SH-SY5Y (cell line): ENCODE measurements around the gene OSBPL5.

ENCODE experiments used
- GATA2 ChIP-seq: IDR thresholded peaks from 2 replicates; pipeline ENCODE4 v1.6.1; 2011; ENCODE audit warnings: mild to moderate bottlenecking, low read depth, low read length
- GATA3 ChIP-seq: IDR thresholded peaks from 2 replicates; pipeline ENCODE4 v1.6.1; 2011; ENCODE audit warnings: low read depth, mild to moderate bottlenecking, low read length, moderate library complexity

OSBPL5 gene

GRCh38 chr11:3202305-3202704 lies 37.2 kb upstream of the OSBPL5 start:
- TF ChIP-seq GATA3 = no peak
- no peak for TF ChIP-seq GATA2

GRCh38 chr11:3201677-3202181 lies 36.6 kb upstream of the OSBPL5 start:
- TF ChIP-seq GATA2 (no peak), GATA3 (no peak)

- TF ChIP-seq GATA2 = no peak
- no peak for TF ChIP-seq GATA3
Measured at GRCh38 chr11:3201112-3201581, 36.0 kb upstream of the OSBPL5 start.

- TF ChIP-seq GATA2 (no peak), GATA3 (no peak)
Measured at GRCh38 chr11:3200388-3201111, 35.4 kb upstream of the OSBPL5 start.

GRCh38 chr11:3199537-3200295 lies 34.6 kb upstream of the OSBPL5 start:
- no peak for TF ChIP-seq GATA3
- TF ChIP-seq GATA2 = no peak

GRCh38 chr11:3198815-3199214 lies 33.7 kb upstream of the OSBPL5 start:
- TF ChIP-seq GATA3 (no peak), GATA2 (no peak)

- TF ChIP-seq GATA3 = no peak
- TF ChIP-seq GATA2 = no peak
Measured at GRCh38 chr11:3197878-3198528, 32.9 kb upstream of the OSBPL5 start.

- TF ChIP-seq GATA2 (no peak), GATA3 (no peak)
Measured at GRCh38 chr11:3197044-3197695, 32.1 kb upstream of the OSBPL5 start.

GRCh38 chr11:3196161-3197043 lies 31.3 kb upstream of the OSBPL5 start:
- TF ChIP-seq GATA2 = no peak
- TF ChIP-seq GATA3 = no peak

GRCh38 chr11:3195251-3196160 lies 30.4 kb upstream of the OSBPL5 start:
- TF ChIP-seq GATA3 (no peak), GATA2 (no peak)

GRCh38 chr11:3194016-3194816 lies 29.1 kb upstream of the OSBPL5 start:
- TF ChIP-seq GATA2 (no peak), GATA3 (no peak)
